Tibial nerve (tissue), 4 donors: ENCODE results near the gene TRIP12. TPM values are rescaled to one million over a fixed set of nuclear protein-coding genes. Genes with fewer than 3 reads are reported as not detected.
"Not testable (repeated sequence)": the region's sequence is repeated elsewhere in the genome, so short reads cannot be mapped to it uniquely, and the experiment has no call there.

ENCODE experiments used
- DNase-seq, 2 donors: peaks; one replicate each; pipeline ENCODE4 v3.0.0-alpha.2; 2019; ENCODE audit warnings: low spot score in 2 of 2
- H3K27ac ChIP-seq, 4 donors: fragments of 200-600 bp; sonication (generic) in 3 of 4; one replicate each; pipeline ENCODE4 v1.5.1; 2017 to 2019; ENCODE audit warnings: mild to moderate bottlenecking in 1 of 4
- H3K27me3 ChIP-seq, 2 donors: fragments of 200-600 bp; sonication (generic) in 1 of 2; one replicate each; pipeline versions ENCODE4 v1.5.1 to v1.6.0; 2017 to 2019
- H3K36me3 ChIP-seq, 3 donors: fragments of 200-600 bp; sonication (generic); one replicate each; pipeline ENCODE4 v1.5.1; 2018 to 2019
- H3K4me1 ChIP-seq, 4 donors: fragments of 200-600 bp; sonication (generic) in 3 of 4; one replicate each; pipeline ENCODE4 v1.5.1; 2017 to 2019
- H3K4me3 ChIP-seq, 4 donors: fragments of 200-600 bp; sonication (generic) in 3 of 4; one replicate each; pipeline ENCODE4 v1.5.1; 2017 to 2019; ENCODE audit warnings: mild to moderate bottlenecking in 1 of 4, moderate library complexity in 1 of 4
- H3K9me3 ChIP-seq, 4 donors: fragments of 200-600 bp; sonication (generic) in 3 of 4; one replicate each; pipeline ENCODE4 v1.5.1; 2017 to 2019
- CTCF ChIP-seq, 5 experiments: fragments of 200-600 bp in 3 of 5; fragments of 450-650 bp in 2 of 5; sonication (generic) in 3 of 5; IDR thresholded peaks; one replicate each; pipeline ENCODE4 v1.5.1; 2016 to 2019; ENCODE audit warnings: antibody characterized with exemption in 5 of 5, mild to moderate bottlenecking in 3 of 5, moderate library complexity in 2 of 5
- EP300 ChIP-seq, 2 donors: sonication (generic); formaldehyde crosslinking; IDR thresholded peaks; one replicate each; pipeline ENCODE4 v1.6.1; 2017; ENCODE audit warnings: antibody characterized with exemption in 2 of 2, mild to moderate bottlenecking in 1 of 2
- POLR2A ChIP-seq, 2 donors: fragments of 450-650 bp; IDR thresholded peaks; one replicate each; pipeline ENCODE4 v1.6.1; 2017; ENCODE audit warnings: antibody characterized with exemption in 2 of 2, mild to moderate bottlenecking in 2 of 2, moderate library complexity in 2 of 2
- WGBS, 2 donors: methylation state at CpG; one replicate each; pipeline ENCODE4 v1.1.5; 2018; 5-methylcytosine and 5-hydroxymethylcytosine counted together
- total RNA-seq, 4 donors: library from RNA; depleted of rRNA; stranded (reverse); fragments of >200 nt; gene quantifications; one replicate each; pipeline ENCODE4 v1.1.0, GENCODE V29; 2016

The TRIP12 gene
- total RNA-seq, 4 donors from 2014 or later = 190 to 210 (median 202) TPM

- Histone ChIP-seq H3K4me1 (no peaks in the 10 kb centered on the region), H3K9me3 (no peaks in the 10 kb centered on the region), H3K36me3 (no peaks in the 10 kb centered on the region), H3K27ac (no peak overlapping the region), H3K4me3 (no peak overlapping the region), H3K27me3 (no peaks in the 10 kb centered on the region)
- TF ChIP-seq CTCF (IDR thresholded peaks at IDR 0.05) (no peak), EP300 (IDR thresholded peaks at IDR 0.05) (no peak)
- WGBS, 2 donors = 81 to 85% methylated on average over 3 of the region's 3 CpGs
- DNase-seq = no peak
Measured at GRCh38 chr2:229748950-229749349, 172.9 kb downstream of the TRIP12 start.

GRCh38 chr2:229742691-229743090 lies 179.1 kb downstream of the TRIP12 start:
- not testable (repeated sequence) for H3K36me3 ChIP-seq, H3K4me1 ChIP-seq, H3K4me3 ChIP-seq, DNase-seq, H3K27me3 ChIP-seq, H3K27ac ChIP-seq
- H3K9me3 ChIP-seq = peaks cover 0 to 25% (median 0%) of the 10 kb centered on the region in 4 donors
- WGBS, 2 donors = 96 to 98% methylated on average over 9 to 11 of the region's 35 CpGs

- no peaks in the 10 kb centered on the region for H3K36me3 ChIP-seq
- H3K9me3 ChIP-seq = peaks cover 0 to 42% (median 2%) of the 10 kb centered on the region in 4 donors
- H3K27me3 ChIP-seq = no peaks in the 10 kb centered on the region
- DNase-seq = no peak
- no peaks in the 10 kb centered on the region for H3K4me1 ChIP-seq
- no peak overlapping the region for H3K4me3 ChIP-seq
- 82 to 87% methylated on average over 4 of the region's 4 CpGs for WGBS, 2 donors
- TF ChIP-seq EP300 (IDR thresholded peaks at IDR 0.05) = no peak
- TF ChIP-seq POLR2A (IDR thresholded peaks at IDR 0.05) = no peak
- TF ChIP-seq CTCF (IDR thresholded peaks at IDR 0.05) = no peak
- no peak overlapping the region for H3K27ac ChIP-seq
Measured at GRCh38 chr2:229740279-229740678, 181.5 kb downstream of the TRIP12 start.

GRCh38 chr2:229738024-229738625 lies 183.7 kb downstream of the TRIP12 start:
- Histone ChIP-seq H3K4me3 (no peak overlapping the region), H3K9me3 (peaks cover 0 to 42% (median 2%) of the 10 kb centered on the region in 4 donors), H3K4me1 (no peaks in the 10 kb centered on the region), H3K27me3 (no peaks in the 10 kb centered on the region), H3K27ac (no peak overlapping the region), H3K36me3 (no peaks in the 10 kb centered on the region)
- no peak for DNase-seq
- TF ChIP-seq CTCF (IDR thresholded peaks at IDR 0.05) (no peak), POLR2A (IDR thresholded peaks at IDR 0.05) (no peak), EP300 (IDR thresholded peaks at IDR 0.05) (no peak)
- WGBS, 2 donors = 82 to 89% methylated on average over 3 of the region's 3 CpGs

GRCh38 chr2:229734410-229734809 lies 187.4 kb downstream of the TRIP12 start:
- Histone ChIP-seq H3K4me1 (no peaks in the 10 kb centered on the region), H3K4me3 (no peak overlapping the region), H3K27me3 (no peaks in the 10 kb centered on the region), H3K9me3 (peaks cover 0 to 33% (median 2%) of the 10 kb centered on the region in 4 donors), H3K36me3 (no peaks in the 10 kb centered on the region), H3K27ac (no peak overlapping the region)
- 30 to 55% methylated on average over 1 of the region's 1 CpG for WGBS, 2 donors
- no peak for DNase-seq
- TF ChIP-seq CTCF (IDR thresholded peaks at IDR 0.05) (no peak), EP300 (IDR thresholded peaks at IDR 0.05) (no peak), POLR2A (IDR thresholded peaks at IDR 0.05) (no peak)
